Liver (tissue), 9 donors: ENCODE measurements around the gene PLAU. TPM values are rescaled to one million over a fixed set of nuclear protein-coding genes. Genes with fewer than 3 reads are reported as not detected.

Experiments
- DNase-seq: peaks from one replicate; pipeline ENCODE4 v3.0.0-alpha.2; 2017; ENCODE audit warnings: low spot score
- H3K27ac ChIP-seq, 2 donors: one replicate each; pipeline ENCODE4 v1.7.0; 2013; ENCODE audit warnings: inconsistent platforms in 2 of 2, low read length in 2 of 2, control low read depth in 1 of 2, low read depth in 1 of 2, mild to moderate bottlenecking in 1 of 2
- H3K27me3 ChIP-seq, 4 donors: one replicate each; pipeline versions ENCODE4 v1.6.1 to v1.7.0; 2013; ENCODE audit warnings: low read length in 3 of 4, inconsistent platforms in 1 of 4, mild to moderate bottlenecking in 1 of 4, moderate library complexity in 1 of 4; ENCODE audit not compliant: control insufficient read depth in 4 of 4, insufficient read depth in 4 of 4
- H3K36me3 ChIP-seq, 4 donors: one replicate each; pipeline versions ENCODE4 v1.6.1 to v1.7.0; 2013; ENCODE audit warnings: low read length in 3 of 4, mild to moderate bottlenecking in 3 of 4, low read depth in 1 of 4, moderate library complexity in 1 of 4; ENCODE audit not compliant: control insufficient read depth in 4 of 4, insufficient read depth in 3 of 4
- H3K4me1 ChIP-seq, 4 donors: one replicate each; pipeline versions ENCODE4 v1.6.1 to v1.7.0; 2013; ENCODE audit warnings: low read length in 3 of 4, mild to moderate bottlenecking in 3 of 4, moderate library complexity in 1 of 4; ENCODE audit not compliant: control insufficient read depth in 4 of 4, insufficient read depth in 4 of 4
- H3K4me3 ChIP-seq, 3 donors: one replicate each; pipeline versions ENCODE4 v1.6.1 to v1.7.0; 2013; ENCODE audit warnings: low read length in 3 of 3, control low read depth in 1 of 3, low read depth in 1 of 3, mild to moderate bottlenecking in 1 of 3
- H3K9ac ChIP-seq, 2 donors: one replicate each; pipeline ENCODE4 v1.7.0; 2013; ENCODE audit warnings: low read length in 2 of 2, mild to moderate bottlenecking in 2 of 2, moderate library complexity in 2 of 2, control low read depth in 1 of 2, low read depth in 1 of 2
- H3K9me3 ChIP-seq, 4 donors: one replicate each; pipeline versions ENCODE4 v1.6.1 to v1.7.0; 2013; ENCODE audit warnings: low read length in 3 of 4; ENCODE audit not compliant: control insufficient read depth in 4 of 4
- FOXA2 ChIP-seq: IDR thresholded peaks from 2 replicates; pipeline ENCODE4 v1.6.1; 2016; ENCODE audit warnings: antibody characterized with exemption
- GABPA ChIP-seq, 2 donors: IDR thresholded peaks in 1 of 2; conservative IDR thresholded peaks in 1 of 2; 2 replicates each; pipeline ENCODE4 v1.6.1; 2016; ENCODE audit warnings: antibody characterized with exemption in 2 of 2, mild to moderate bottlenecking in 1 of 2, moderate library complexity in 1 of 2
- HNF4A ChIP-seq, 2 donors: conservative IDR thresholded peaks; 2 replicates each; pipeline ENCODE4 v1.6.1; 2016; ENCODE audit warnings: antibody characterized with exemption in 2 of 2, mild to moderate bottlenecking in 2 of 2
- JUND ChIP-seq, 2 donors: IDR thresholded peaks; 2 replicates each; pipeline ENCODE4 v1.6.1; 2016; ENCODE audit warnings: antibody characterized with exemption in 2 of 2
- NR2F2 ChIP-seq: IDR thresholded peaks from 2 replicates; pipeline ENCODE4 v1.6.1; 2016; ENCODE audit warnings: antibody characterized with exemption
- RAD21 ChIP-seq, 2 donors: IDR thresholded peaks; 2 replicates each; pipeline ENCODE4 v1.6.1; 2016; ENCODE audit warnings: antibody characterized with exemption in 2 of 2, mild to moderate bottlenecking in 2 of 2
- RXRA ChIP-seq, 2 donors: IDR thresholded peaks; 2 replicates each; pipeline ENCODE4 v1.6.1; 2017 to 2018; ENCODE audit warnings: antibody characterized with exemption in 2 of 2, mild to moderate bottlenecking in 1 of 2
- SP1 ChIP-seq: IDR thresholded peaks from 2 replicates; pipeline ENCODE4 v1.6.1; 2018; ENCODE audit warnings: antibody characterized with exemption, mild to moderate bottlenecking
- TAF1 ChIP-seq: conservative IDR thresholded peaks from 2 replicates; pipeline ENCODE4 v1.6.1; 2016; ENCODE audit warnings: antibody characterized with exemption, mild to moderate bottlenecking
- YY1 ChIP-seq: IDR thresholded peaks from 2 replicates; pipeline ENCODE4 v1.6.1; 2016; ENCODE audit warnings: antibody characterized with exemption, mild to moderate bottlenecking
- WGBS: extraction: QIAGEN DNeasy Blood & Tissue Kit; methylation state at CpG from one replicate; pipeline ENCODE4 v1.1.7; 2013; 5-methylcytosine and 5-hydroxymethylcytosine counted together
- polyA plus RNA-seq, 2 donors: library from polyadenylated mRNA; stranded (reverse) in 1 of 2; unstranded in 1 of 2; fragments of 200-250 nt in 1 of 2; fragments of >200 nt in 1 of 2; fragmentation: Nextera tagmentation in 1 of 2; extraction: Ambion mirVana in 1 of 2; gene quantifications; one replicate each; pipeline versions ENCODE4 v1.2.1 to v1.2.3, GENCODE V29; 2013 to 2015
- total RNA-seq, 2 donors: library from RNA; depleted of rRNA; stranded (reverse); fragments of >200 nt; gene quantifications; one replicate each; pipeline ENCODE4 v1.2.3, GENCODE V29; 2014
- TF ChIP-seq, protein P1 (sequence below): fragments of 150-350 bp; IDR thresholded peaks from 2 replicates; pipeline ENCODE4 v1.5.1; 2017; ENCODE audit warnings: improper control_type of control experiment, low read depth, low read length; ENCODE audit not compliant: missing input control
- TF ChIP-seq, protein P2 (sequence below): IDR thresholded peaks from 2 replicates; pipeline ENCODE4 v1.6.1; 2016; ENCODE audit warnings: antibody characterized with exemption
- TF ChIP-seq, protein P3 (sequence below): IDR thresholded peaks from 2 replicates; pipeline ENCODE4 v1.6.1; 2016; ENCODE audit warnings: antibody characterized with exemption, mild to moderate bottlenecking
- donor health status: healthy.
- donor health status: healthy.
- donor health status: healthy.
- donor health status: healthy.
- donor health status: healthy.

The PLAU gene
- total and polyA plus RNA-seq, 4 donors: 0.40 to 1.0 (median 0.79) TPM

DNA sequence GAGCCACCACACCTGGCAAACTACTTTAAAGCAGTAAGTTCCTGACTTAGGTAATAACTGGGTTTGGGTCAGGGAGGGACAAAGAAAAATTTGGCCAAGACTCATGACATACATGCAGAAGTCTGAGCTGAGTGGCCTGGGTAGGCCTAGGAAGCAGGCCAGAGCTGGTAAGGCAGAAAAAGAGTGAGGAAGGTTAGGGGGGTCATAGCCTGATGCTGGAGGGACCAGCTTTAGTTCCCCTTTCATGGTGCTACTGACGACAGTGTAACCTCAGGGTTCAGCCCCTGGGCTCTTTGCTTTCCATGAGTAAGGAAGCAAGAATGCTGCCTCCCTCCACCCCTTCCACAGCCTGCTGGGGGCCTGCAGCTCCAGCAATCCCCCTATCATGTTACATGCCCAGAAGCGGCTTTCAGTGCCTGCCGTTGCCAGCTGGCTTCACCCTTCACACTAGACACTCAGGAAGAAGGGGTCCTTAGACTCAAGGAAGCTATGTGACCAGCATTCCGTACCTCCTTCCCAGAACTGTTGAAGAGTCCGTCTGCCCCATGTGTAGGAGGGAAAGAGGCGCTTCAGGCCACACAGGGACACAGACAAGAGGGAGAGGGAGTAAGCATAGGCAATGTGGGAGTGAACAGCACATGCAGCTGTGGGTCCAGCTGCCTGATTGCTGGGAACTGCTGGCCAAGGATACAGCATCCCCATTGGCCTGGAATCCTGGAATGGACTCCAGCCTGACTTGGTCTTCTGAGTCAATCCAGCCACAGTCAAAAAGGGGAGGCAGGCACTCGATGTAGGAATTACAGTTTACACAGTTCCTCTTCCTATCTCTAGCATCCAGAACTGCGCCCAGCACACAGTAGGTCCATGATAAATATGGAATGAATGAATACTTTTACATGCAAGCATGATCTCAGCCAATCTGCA lies 4.1 kb upstream of the PLAU start:
- Histone ChIP-seq H3K9me3 (no peaks in the 10 kb centered on the region), H3K27me3 (no peaks in the 10 kb centered on the region), H3K4me1 (peaks cover 4 to 30% (median 16%) of the 10 kb centered on the region in 4 donors), H3K36me3 (no peaks in the 10 kb centered on the region), H3K4me3 (no peak overlapping the region), H3K9ac (no peak overlapping the region), H3K27ac (peak overlapping the region; percentile 3 to 36)
- TF ChIP-seq TAF1 (no peak), JUND (IDR thresholded peaks at IDR 0.05) (peak in 1 of 2 donors; percentile 30), RXRA (IDR thresholded peaks at IDR 0.05) (peak in 1 of 2 donors; percentile 29), SP1 (peak; percentile 46), NR2F2 (peak; percentile 91)
- no peak for DNase-seq
- 72% methylated on average over 8 of the region's 8 CpGs for WGBS

DNA sequence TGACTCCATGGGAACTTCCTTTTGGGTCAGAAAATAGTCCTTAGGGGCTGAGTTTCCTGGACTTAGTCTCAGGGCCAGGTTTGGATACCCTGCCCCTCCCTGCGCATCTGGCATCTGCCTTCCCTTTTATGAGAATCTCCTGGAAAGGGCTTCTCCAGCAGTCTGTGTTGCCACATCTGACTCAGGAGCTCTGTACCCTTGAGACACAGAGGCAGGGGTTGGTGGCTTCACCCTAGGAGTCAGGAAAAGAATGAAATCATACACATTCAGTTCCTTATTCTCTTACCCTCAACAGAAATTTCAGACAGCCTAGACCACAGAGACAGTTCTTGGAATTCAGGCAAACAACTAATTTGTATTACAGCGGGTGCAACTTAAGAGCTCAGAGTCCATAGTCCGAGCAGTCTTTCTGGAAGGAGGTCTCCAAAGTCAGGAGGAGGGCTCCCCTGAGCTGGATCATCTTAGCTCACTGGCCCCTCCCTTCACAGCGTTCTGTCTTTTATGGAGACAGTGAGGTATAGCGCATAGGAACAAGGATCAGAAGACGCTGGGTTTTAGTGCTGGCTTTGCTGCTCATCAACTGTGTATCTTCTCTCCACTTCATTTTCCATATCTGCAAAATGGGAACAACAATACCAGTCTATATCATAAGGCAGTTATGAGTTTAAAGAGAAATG lies 3.0 kb upstream of the PLAU start:
- no peak overlapping the region for H3K4me3 ChIP-seq
- DNase-seq: no peak
- no peak overlapping the region for H3K9ac ChIP-seq
- no peaks in the 10 kb centered on the region for H3K27me3 ChIP-seq
- TF ChIP-seq HNF4A (conservative IDR thresholded peaks at IDR 0.05) (no peak), RAD21 (IDR thresholded peaks at IDR 0.05) (no peak), JUND (IDR thresholded peaks at IDR 0.05) (no peak), SP1 (no peak), FOXA2 (no peak), NR2F2 (no peak), YY1 (no peak), RXRA (IDR thresholded peaks at IDR 0.05) (no peak), TAF1 (no peak), GABPA (IDR thresholded peaks at IDR 0.05 in 1 of 2, conservative IDR thresholded peaks at IDR 0.05 in 1 of 2) (no peak)
- TF ChIP-seq, protein P1, sequence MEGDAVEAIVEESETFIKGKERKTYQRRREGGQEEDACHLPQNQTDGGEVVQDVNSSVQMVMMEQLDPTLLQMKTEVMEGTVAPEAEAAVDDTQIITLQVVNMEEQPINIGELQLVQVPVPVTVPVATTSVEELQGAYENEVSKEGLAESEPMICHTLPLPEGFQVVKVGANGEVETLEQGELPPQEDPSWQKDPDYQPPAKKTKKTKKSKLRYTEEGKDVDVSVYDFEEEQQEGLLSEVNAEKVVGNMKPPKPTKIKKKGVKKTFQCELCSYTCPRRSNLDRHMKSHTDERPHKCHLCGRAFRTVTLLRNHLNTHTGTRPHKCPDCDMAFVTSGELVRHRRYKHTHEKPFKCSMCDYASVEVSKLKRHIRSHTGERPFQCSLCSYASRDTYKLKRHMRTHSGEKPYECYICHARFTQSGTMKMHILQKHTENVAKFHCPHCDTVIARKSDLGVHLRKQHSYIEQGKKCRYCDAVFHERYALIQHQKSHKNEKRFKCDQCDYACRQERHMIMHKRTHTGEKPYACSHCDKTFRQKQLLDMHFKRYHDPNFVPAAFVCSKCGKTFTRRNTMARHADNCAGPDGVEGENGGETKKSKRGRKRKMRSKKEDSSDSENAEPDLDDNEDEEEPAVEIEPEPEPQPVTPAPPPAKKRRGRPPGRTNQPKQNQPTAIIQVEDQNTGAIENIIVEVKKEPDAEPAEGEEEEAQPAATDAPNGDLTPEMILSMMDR: no peak
- TF ChIP-seq, protein P2, sequence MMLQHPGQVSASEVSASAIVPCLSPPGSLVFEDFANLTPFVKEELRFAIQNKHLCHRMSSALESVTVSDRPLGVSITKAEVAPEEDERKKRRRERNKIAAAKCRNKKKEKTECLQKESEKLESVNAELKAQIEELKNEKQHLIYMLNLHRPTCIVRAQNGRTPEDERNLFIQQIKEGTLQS: no peak
- TF ChIP-seq, protein P3, sequence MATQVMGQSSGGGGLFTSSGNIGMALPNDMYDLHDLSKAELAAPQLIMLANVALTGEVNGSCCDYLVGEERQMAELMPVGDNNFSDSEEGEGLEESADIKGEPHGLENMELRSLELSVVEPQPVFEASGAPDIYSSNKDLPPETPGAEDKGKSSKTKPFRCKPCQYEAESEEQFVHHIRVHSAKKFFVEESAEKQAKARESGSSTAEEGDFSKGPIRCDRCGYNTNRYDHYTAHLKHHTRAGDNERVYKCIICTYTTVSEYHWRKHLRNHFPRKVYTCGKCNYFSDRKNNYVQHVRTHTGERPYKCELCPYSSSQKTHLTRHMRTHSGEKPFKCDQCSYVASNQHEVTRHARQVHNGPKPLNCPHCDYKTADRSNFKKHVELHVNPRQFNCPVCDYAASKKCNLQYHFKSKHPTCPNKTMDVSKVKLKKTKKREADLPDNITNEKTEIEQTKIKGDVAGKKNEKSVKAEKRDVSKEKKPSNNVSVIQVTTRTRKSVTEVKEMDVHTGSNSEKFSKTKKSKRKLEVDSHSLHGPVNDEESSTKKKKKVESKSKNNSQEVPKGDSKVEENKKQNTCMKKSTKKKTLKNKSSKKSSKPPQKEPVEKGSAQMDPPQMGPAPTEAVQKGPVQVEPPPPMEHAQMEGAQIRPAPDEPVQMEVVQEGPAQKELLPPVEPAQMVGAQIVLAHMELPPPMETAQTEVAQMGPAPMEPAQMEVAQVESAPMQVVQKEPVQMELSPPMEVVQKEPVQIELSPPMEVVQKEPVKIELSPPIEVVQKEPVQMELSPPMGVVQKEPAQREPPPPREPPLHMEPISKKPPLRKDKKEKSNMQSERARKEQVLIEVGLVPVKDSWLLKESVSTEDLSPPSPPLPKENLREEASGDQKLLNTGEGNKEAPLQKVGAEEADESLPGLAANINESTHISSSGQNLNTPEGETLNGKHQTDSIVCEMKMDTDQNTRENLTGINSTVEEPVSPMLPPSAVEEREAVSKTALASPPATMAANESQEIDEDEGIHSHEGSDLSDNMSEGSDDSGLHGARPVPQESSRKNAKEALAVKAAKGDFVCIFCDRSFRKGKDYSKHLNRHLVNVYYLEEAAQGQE: no peak
- no peaks in the 10 kb centered on the region for H3K36me3 ChIP-seq
- peaks cover 4 to 23% (median 13%) of the 10 kb centered on the region in 4 donors for H3K4me1 ChIP-seq
- 78% methylated on average over 6 of the region's 6 CpGs for WGBS
- H3K9me3 ChIP-seq: no peaks in the 10 kb centered on the region
- peak overlapping the region in 1 of 2 donors; percentile 48 for H3K27ac ChIP-seq
